Left ventricle myocardium inferior (tissue), 1 donor: ENCODE results near the gene MYOM1. TPM values are rescaled to one million over a fixed set of nuclear protein-coding genes. Genes with fewer than 3 reads are reported as not detected.

Experiments
- DNase-seq: peaks from one replicate; pipeline ENCODE4 v3.0.0-alpha.2; 2020
- H3K27ac ChIP-seq: fragments of 200-600 bp; replicated peaks from 2 replicates; pipeline ENCODE4 v1.8.0; 2021
- H3K27me3 ChIP-seq: fragments of 200-600 bp; 2 replicates; pipeline ENCODE4 v1.8.0; 2021; ENCODE audit warnings: low read depth
- H3K36me3 ChIP-seq: fragments of 200-600 bp; 2 replicates; pipeline ENCODE4 v1.8.0; 2021
- H3K4me1 ChIP-seq: fragments of 200-600 bp; 2 replicates; pipeline ENCODE4 v1.8.0; 2021
- H3K4me3 ChIP-seq: fragments of 200-600 bp; 2 replicates; pipeline ENCODE4 v1.8.0; 2021; ENCODE audit warnings: mild to moderate bottlenecking, moderate library complexity
- H3K9me3 ChIP-seq: fragments of 200-600 bp; replicated peaks from 2 replicates; pipeline ENCODE4 v1.8.0; 2021
- CTCF ChIP-seq: fragments of 200-600 bp; IDR thresholded peaks from 2 replicates; pipeline ENCODE4 v1.8.0; 2021; ENCODE audit warnings: antibody characterized with exemption, mild to moderate bottlenecking, borderline replicate concordance
- intact Hi-C: fragments of 100-400 bp; cut with micrococcal nuclease; formaldehyde crosslinking; loops from one replicate; pipeline ENCODE4 v1.11.0; 2022
- total RNA-seq: library from RNA; stranded (reverse); fragmentation: NEBNext Ultra II Directional; extraction: Animal tissue kit (Norgen Biotek cat#: 25700); gene quantifications from one replicate; pipeline ENCODE4 v1.2.1, GENCODE V29; 2021
- donor health status: DM: no; HTN: yes; CAD: no; lungs with severe emphysema.

MYOM1 gene
- total RNA-seq, 1 donor from 2014 or later: 667 TPM

GRCh38 chr18:3085612-3086011 is 134.2 kb downstream of the MYOM1 start:
- Histone ChIP-seq H3K9me3 (no peaks in the 10 kb centered on the region), H3K4me3 (no peak overlapping the region), H3K27ac (no peak overlapping the region), H3K27me3 (no peaks in the 10 kb centered on the region), H3K4me1 (no peaks in the 10 kb centered on the region), H3K36me3 (peaks cover 86% of the 10 kb centered on the region)
- intact Hi-C loops: no loop called here
- no peak for TF ChIP-seq CTCF
- DNase-seq: no peak

DNA sequence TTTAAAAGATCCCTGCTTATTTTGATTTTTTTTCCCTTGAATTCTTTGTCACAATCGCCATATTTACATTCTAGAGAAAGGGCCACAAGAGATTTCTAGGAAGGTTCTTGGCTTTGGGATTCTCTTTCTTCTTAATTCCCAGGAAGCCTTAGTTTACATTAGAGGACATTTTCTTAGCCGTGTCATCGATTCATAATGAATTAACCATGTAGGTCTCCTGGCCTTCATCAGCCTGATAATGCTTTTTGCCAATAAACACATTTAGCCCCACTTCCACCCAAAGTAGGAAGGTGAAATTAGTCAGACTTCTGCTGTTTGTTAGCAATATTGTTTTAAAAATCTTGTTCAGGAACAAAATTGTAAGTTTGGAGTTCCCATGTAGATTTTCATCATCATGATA is 135.6 kb downstream of the MYOM1 start:
- DNase-seq: no peak
- Histone ChIP-seq H3K9me3 (no peaks in the 10 kb centered on the region), H3K4me1 (no peaks in the 10 kb centered on the region), H3K27me3 (no peaks in the 10 kb centered on the region), H3K27ac (no peak overlapping the region), H3K36me3 (peaks cover 85% of the 10 kb centered on the region), H3K4me3 (no peak overlapping the region)
- intact Hi-C loops: no loop called here
- no peak for TF ChIP-seq CTCF

GRCh38 chr18:3083766-3084165 is 136.0 kb downstream of the MYOM1 start:
- no peak for TF ChIP-seq CTCF
- Histone ChIP-seq H3K27ac (no peak overlapping the region), H3K9me3 (no peaks in the 10 kb centered on the region), H3K27me3 (no peaks in the 10 kb centered on the region), H3K4me3 (no peak overlapping the region), H3K36me3 (peaks cover 86% of the 10 kb centered on the region), H3K4me1 (no peaks in the 10 kb centered on the region)
- intact Hi-C loops: no loop called here
- no peak for DNase-seq

DNA sequence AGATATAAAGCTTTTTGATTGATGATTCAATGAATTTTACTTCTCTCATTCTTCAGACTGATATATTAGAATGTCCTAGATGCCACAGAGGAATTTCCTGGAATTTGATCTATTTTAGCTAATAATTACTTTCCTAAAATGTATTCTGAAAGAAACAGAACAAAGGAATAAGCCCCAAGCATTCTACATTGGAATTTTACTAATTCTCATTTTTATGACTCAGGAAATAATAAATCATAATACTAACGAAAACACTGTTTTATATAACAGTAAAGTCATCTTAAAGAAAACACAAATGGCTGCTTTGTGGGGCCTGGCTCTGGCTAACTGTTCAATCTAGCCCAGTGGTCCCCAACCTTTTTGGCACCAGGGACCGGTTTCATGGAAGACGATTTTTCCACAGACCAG is 138.2 kb downstream of the MYOM1 start:
- no peak for TF ChIP-seq CTCF
- Histone ChIP-seq H3K27me3 (no peaks in the 10 kb centered on the region), H3K4me1 (no peaks in the 10 kb centered on the region), H3K36me3 (peaks cover 95% of the 10 kb centered on the region), H3K27ac (no peak overlapping the region), H3K9me3 (no peaks in the 10 kb centered on the region), H3K4me3 (no peak overlapping the region)
- no peak for DNase-seq
- intact Hi-C loops: no loop called here

DNA sequence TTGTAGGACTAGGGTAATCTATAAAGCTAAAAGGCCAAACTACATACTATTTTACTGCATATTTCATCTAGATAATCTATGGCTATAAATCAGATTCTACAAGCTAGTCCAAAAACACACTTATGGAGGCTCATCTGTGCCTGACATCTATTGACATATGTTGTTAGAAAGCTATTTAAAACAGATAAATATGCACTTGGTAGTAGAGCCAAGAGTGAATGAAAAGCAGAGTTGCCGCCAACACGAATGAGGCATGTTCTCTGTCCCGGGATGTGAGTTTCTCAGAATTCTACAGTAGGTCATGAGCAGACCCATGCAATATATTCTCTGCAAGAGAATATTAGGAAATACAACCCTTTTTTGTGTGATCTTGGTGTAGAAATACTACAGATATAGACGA is 140.1 kb downstream of the MYOM1 start:
- intact Hi-C loops: no loop called here

More for the DNA sequence above, 140.1 kb downstream of the MYOM1 start:
- H3K4me1 ChIP-seq: no peaks in the 10 kb centered on the region
- H3K4me3 ChIP-seq: no peak overlapping the region
- DNase-seq: no peak
- H3K36me3 ChIP-seq: peaks cover 97% of the 10 kb centered on the region
- no peak for TF ChIP-seq CTCF
- H3K9me3 ChIP-seq: no peaks in the 10 kb centered on the region
- no peak overlapping the region for H3K27ac ChIP-seq
- H3K27me3 ChIP-seq: no peaks in the 10 kb centered on the region
